Mesenchymal stem cell (in vitro differentiated cells and primary cell): ENCODE measurements around the gene SMIM20.

Experiments used
- DNase-seq: peaks from one replicate; pipeline ENCODE4 v3.0.0-alpha.2; 2013
- H2AFZ ChIP-seq: one replicate; pipeline ENCODE4 v1.6.1; 2013; ENCODE audit warnings: low read depth, mild to moderate bottlenecking, control low read depth, inconsistent platforms, low read length, moderate library complexity
- H2AK5ac ChIP-seq: 2 replicates; pipeline ENCODE4 v1.6.1; 2013; ENCODE audit warnings: low read length, moderate library complexity, mild to moderate bottlenecking, inconsistent platforms; ENCODE audit not compliant: severe bottlenecking
- H2BK120ac ChIP-seq: one replicate; pipeline ENCODE4 v1.6.1; 2013; ENCODE audit warnings: low read depth, mild to moderate bottlenecking, inconsistent platforms, low read length, moderate library complexity
- H2BK12ac ChIP-seq, 2 experiments: one replicate each; pipeline ENCODE4 v1.6.1; 2013; ENCODE audit warnings: inconsistent platforms in 2 of 2, low read length in 2 of 2, mild to moderate bottlenecking in 2 of 2, moderate library complexity in 2 of 2, control low read depth in 1 of 2
- H2BK15ac ChIP-seq: one replicate; pipeline ENCODE4 v1.6.1; 2013; ENCODE audit warnings: mild to moderate bottlenecking, low read depth, inconsistent platforms; ENCODE audit not compliant: poor library complexity, severe bottlenecking
- H2BK5ac ChIP-seq: 2 replicates; pipeline ENCODE4 v1.6.1; 2013; ENCODE audit warnings: low read depth, mild to moderate bottlenecking, low read length, control low read depth, inconsistent platforms; ENCODE audit not compliant: poor library complexity, severe bottlenecking
- H3K14ac ChIP-seq, 2 experiments: one replicate each; pipeline ENCODE4 v1.6.1; 2013; ENCODE audit warnings: inconsistent platforms in 2 of 2, low read length in 2 of 2, control low read depth in 1 of 2, mild to moderate bottlenecking in 1 of 2, moderate library complexity in 1 of 2
- H3K18ac ChIP-seq, 2 experiments: one replicate each; pipeline ENCODE4 v1.6.1; 2013; ENCODE audit warnings: inconsistent platforms in 2 of 2, low read length in 2 of 2, control low read depth in 1 of 2, low read depth in 1 of 2, mild to moderate bottlenecking in 1 of 2
- H3K23ac ChIP-seq, 2 experiments: one replicate each; pipeline ENCODE4 v1.6.1; 2013; ENCODE audit warnings: inconsistent platforms in 2 of 2, low read length in 2 of 2, mild to moderate bottlenecking in 2 of 2, moderate library complexity in 2 of 2, control low read depth in 1 of 2
- H3K27ac ChIP-seq: 2 replicates; pipeline ENCODE4 v1.5.1; 2013; ENCODE audit warnings: mild to moderate bottlenecking, moderate library complexity, low read length, control low read depth, inconsistent platforms; ENCODE audit not compliant: poor library complexity, severe bottlenecking
- H3K27me3 ChIP-seq, 2 experiments: 2 replicates each; pipeline versions ENCODE4 v1.6.1 to v1.7.0; 2013; ENCODE audit warnings: low read length in 2 of 2, mild to moderate bottlenecking in 2 of 2, moderate library complexity in 2 of 2, control low read depth in 1 of 2, inconsistent platforms in 1 of 2; ENCODE audit not compliant: control insufficient read depth in 1 of 2, insufficient read depth in 1 of 2
- H3K36me3 ChIP-seq, 2 experiments: 2 replicates each; pipeline versions ENCODE4 v1.6.1 to v1.7.0; 2013; ENCODE audit warnings: low read length in 2 of 2, control low read depth in 1 of 2, inconsistent platforms in 1 of 2, low read depth in 1 of 2, mild to moderate bottlenecking in 1 of 2; ENCODE audit not compliant: insufficient read depth in 2 of 2, control insufficient read depth in 1 of 2
- H3K4ac ChIP-seq, 2 experiments: one replicate each; pipeline ENCODE4 v1.6.1; 2013; ENCODE audit warnings: inconsistent platforms in 2 of 2, low read length in 2 of 2, mild to moderate bottlenecking in 2 of 2, moderate library complexity in 2 of 2, control low read depth in 1 of 2, low read depth in 1 of 2
- H3K4me1 ChIP-seq: 2 replicates; pipeline ENCODE4 v1.6.1; 2013; ENCODE audit warnings: low read depth, low read length, control low read depth; ENCODE audit not compliant: control insufficient read depth, insufficient read depth
- H3K4me2 ChIP-seq: 2 replicates; pipeline ENCODE4 v1.6.1; 2013; ENCODE audit warnings: low read length, mild to moderate bottlenecking, inconsistent platforms; ENCODE audit not compliant: poor library complexity, severe bottlenecking
- H3K4me3 ChIP-seq, 2 experiments: 2 replicates each; pipeline versions ENCODE4 v1.5.1 to v1.7.0; 2013; ENCODE audit warnings: low read length in 2 of 2, mild to moderate bottlenecking in 2 of 2, control low read depth in 1 of 2, low read depth in 1 of 2; ENCODE audit not compliant: insufficient read depth in 1 of 2
- H3K79me1 ChIP-seq: replicated peaks from 2 replicates; pipeline ENCODE4 v1.6.1; 2013; ENCODE audit warnings: mild to moderate bottlenecking, control low read depth, low read length, inconsistent platforms; ENCODE audit not compliant: poor library complexity, severe bottlenecking
- H3K9ac ChIP-seq: 2 replicates; pipeline ENCODE4 v1.7.0; 2013; ENCODE audit warnings: mild to moderate bottlenecking, low read length, moderate library complexity
- H3K9me3 ChIP-seq: 2 replicates; pipeline ENCODE4 v1.7.0; 2013; ENCODE audit warnings: mild to moderate bottlenecking, low read length; ENCODE audit not compliant: control insufficient read depth
- H4K8ac ChIP-seq: one replicate; pipeline ENCODE4 v1.6.1; 2013; ENCODE audit warnings: inconsistent platforms, mild to moderate bottlenecking, low read length, moderate library complexity
- H4K91ac ChIP-seq: one replicate; pipeline ENCODE4 v1.6.1; 2013; ENCODE audit warnings: mild to moderate bottlenecking, low read length, inconsistent platforms
- WGBS: methylation state at CpG from one replicate; pipeline ENCODE4 v1.1.7; 2013; ENCODE audit warnings: mixed read lengths; 5-methylcytosine and 5-hydroxymethylcytosine counted together

SMIM20 gene

DNA sequence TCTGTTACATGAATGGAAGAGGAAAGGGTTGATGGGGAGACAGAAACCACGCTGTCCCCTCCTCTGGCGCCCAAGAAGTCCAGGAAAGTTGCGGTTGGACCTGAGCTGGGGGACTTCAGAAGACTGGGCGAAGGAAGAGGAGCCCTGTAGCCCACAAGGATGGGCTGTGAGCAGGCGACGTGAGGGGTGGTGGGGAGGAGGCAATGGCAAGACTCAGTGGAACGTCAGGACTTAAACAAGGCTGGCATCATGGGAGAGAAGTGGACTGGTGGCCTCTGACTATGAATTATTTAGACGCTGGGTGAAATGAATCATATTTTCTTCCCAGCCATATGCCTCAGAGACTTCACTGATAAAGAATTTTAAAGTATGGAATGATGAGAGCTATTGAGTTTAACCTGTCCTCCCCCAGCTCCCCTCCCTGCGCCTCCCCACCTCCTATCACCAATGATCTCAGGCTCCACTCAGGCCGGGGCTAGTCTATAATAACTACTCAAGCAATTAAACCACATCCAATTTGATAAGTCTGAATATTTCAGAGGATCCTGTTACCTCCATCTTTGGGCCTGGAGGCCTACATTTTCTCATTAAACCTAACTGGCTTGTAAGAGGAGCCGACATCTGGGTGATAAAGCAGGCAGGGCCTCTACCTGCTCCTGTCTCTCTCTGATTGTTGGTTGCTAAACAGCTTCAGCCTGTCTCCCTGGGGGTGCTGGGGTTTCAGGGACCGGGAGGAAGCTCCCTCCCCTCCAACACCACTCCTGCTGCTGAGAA, 63.6 kb downstream of the SMIM20 start:
- Histone ChIP-seq H3K18ac (no peak overlapping the region), H2BK12ac (no peak overlapping the region), H2BK15ac (no peak overlapping the region), H3K23ac (no peak overlapping the region), H3K9ac (no peak overlapping the region), H3K27me3 (peaks cover 0 to 3% of the 10 kb centered on the region in 2 experiments), H2AFZ (no peak overlapping the region), H3K14ac (no peak overlapping the region), H3K36me3 (no peaks in the 10 kb centered on the region), H2BK5ac (no peak overlapping the region), H3K27ac (no peak overlapping the region), H2AK5ac (no peak overlapping the region), H2BK120ac (no peak overlapping the region), H3K4me3 (no peak overlapping the region), H3K4me2 (no peak overlapping the region), H3K4me1 (no peaks in the 10 kb centered on the region), H4K8ac (no peak overlapping the region), H3K9me3 (no peaks in the 10 kb centered on the region), H4K91ac (no peak overlapping the region), H3K4ac (no peak overlapping the region), H3K79me1 (no peaks in the 10 kb centered on the region)
- no peak for DNase-seq
- WGBS: 83% methylated on average over 11 of the region's 12 CpGs

DNA sequence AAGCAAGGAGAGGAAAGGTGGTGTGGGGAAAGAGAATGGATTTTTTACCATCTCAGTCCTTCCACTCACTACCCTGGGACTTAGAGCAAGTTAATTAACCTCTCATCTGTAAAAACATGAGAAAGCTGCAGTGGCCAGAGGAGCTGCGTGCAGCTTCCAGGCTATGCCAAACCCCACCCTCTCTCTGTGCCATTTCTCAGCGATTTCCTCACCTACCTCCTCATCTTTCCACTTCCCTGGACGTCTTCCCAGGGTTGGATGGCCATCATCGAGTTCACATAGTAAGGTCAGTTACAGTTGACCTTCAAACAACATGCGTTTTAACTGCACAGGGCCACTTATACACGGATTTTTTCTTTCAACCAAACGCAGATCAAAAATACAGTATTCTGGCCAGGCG, 64.3 kb downstream of the SMIM20 start:
- no peak overlapping the region for H2BK12ac ChIP-seq
- H3K23ac ChIP-seq: no peak overlapping the region
- H3K9ac ChIP-seq: no peak overlapping the region
- no peaks in the 10 kb centered on the region for H3K36me3 ChIP-seq
- H3K27ac ChIP-seq: no peak overlapping the region
- H3K9me3 ChIP-seq: no peaks in the 10 kb centered on the region
- no peak overlapping the region for H3K18ac ChIP-seq
- H3K4me1 ChIP-seq: no peaks in the 10 kb centered on the region
- H2BK5ac ChIP-seq: no peak overlapping the region
- H4K91ac ChIP-seq: no peak overlapping the region
- H3K27me3 ChIP-seq: peaks cover 0 to 3% of the 10 kb centered on the region in 2 experiments
- no peak overlapping the region for H2AK5ac ChIP-seq
- H3K79me1 ChIP-seq: no peaks in the 10 kb centered on the region
- 80% methylated on average over 8 of the region's 8 CpGs for WGBS
- H2AFZ ChIP-seq: no peak overlapping the region
- H2BK120ac ChIP-seq: no peak overlapping the region
- no peak overlapping the region for H3K4ac ChIP-seq
- H3K14ac ChIP-seq: no peak overlapping the region
- no peak overlapping the region for H3K4me3 ChIP-seq
- H3K4me2 ChIP-seq: no peak overlapping the region
- DNase-seq: no peak
- no peak overlapping the region for H2BK15ac ChIP-seq
- no peak overlapping the region for H4K8ac ChIP-seq
